IMR-90 (cell line): Measurements from ENCODE around the gene OR2W1. TPM values are rescaled to one million over a fixed set of nuclear protein-coding genes. Genes with fewer than 3 reads are reported as not detected.

Source experiments
- polyA plus RNA-seq, 3 experiments: library from polyadenylated mRNA; depleted of rRNA; stranded (reverse); fragments of >200 nt; gene quantifications; 2 replicates each; pipeline ENCODE4 v1.2.3, GENCODE V29; 2012; ENCODE audit warnings: low replicate concordance in 1 of 3
- total RNA-seq: library from RNA; depleted of rRNA; stranded (reverse); fragments of >200 nt; gene quantifications from 2 replicates; pipeline ENCODE4 v1.2.3, GENCODE V29; 2012; rRNA removed

The OR2W1 gene
- total and polyA plus RNA-seq, 2 of the 4 experiments (the other 2 are of a cell fraction): not detected

Other genes with a start within 250 kb of the OR2W1 start
- gene TRIM27, start 121.2 kb downstream of the OR2W1 start, total RNA-seq: 48.0 TPM in 2 replicates
- gene TRIM27, start 121.2 kb downstream of the OR2W1 start, polyA plus RNA-seq (2012; rRNA removed): 43.5 and 44.4 TPM in 2 replicates
- gene ZNF311, start 39.9 kb downstream of the OR2W1 start, total RNA-seq: 0.28 and 0.36 TPM in 2 replicates
- 0.27 and 0.34 TPM in 2 replicates for gene ZNF311, start 39.9 kb downstream of the OR2W1 start, polyA plus RNA-seq (2012; rRNA removed)
- gene OR2B3, start 42.1 kb upstream of the OR2W1 start, total RNA-seq: not detected in 2 replicates
- gene OR2B3, start 42.1 kb upstream of the OR2W1 start, polyA plus RNA-seq (2012; rRNA removed): not detected in 2 replicates
- not detected in 2 replicates for gene OR2J1, start 54.3 kb upstream of the OR2W1 start, total RNA-seq
- gene OR2J1, start 54.3 kb upstream of the OR2W1 start, polyA plus RNA-seq (2012; rRNA removed): not detected in 2 replicates
- not detected in 2 replicates for gene OR2J3, start 62.9 kb upstream of the OR2W1 start, total RNA-seq
- not detected in 2 replicates for gene OR2J3, start 62.9 kb upstream of the OR2W1 start, polyA plus RNA-seq (2012; rRNA removed)
- not detected in 2 replicates for gene OR2J2, start 125.7 kb upstream of the OR2W1 start, total RNA-seq
- gene OR2J2, start 125.7 kb upstream of the OR2W1 start, polyA plus RNA-seq (2012; rRNA removed): not detected in 2 replicates